HG03442 (cell line): ENCODE results near the gene GLCE.
"Not testable (repeated sequence)": the region's sequence is repeated elsewhere in the genome, so short reads cannot be mapped to it uniquely, and the experiment has no call there.

Experiments used
- ATAC-seq: cut with Tn5 transposase; IDR thresholded peaks from one replicate; pipeline ENCODE4 v1.9.1; 2021; ENCODE audit warnings: mild to moderate bottlenecking, moderate library complexity; ENCODE audit not compliant: unreplicated experiment

The GLCE gene

GRCh38 chr15:69244798-69245197 lies 84.4 kb downstream of the GLCE start:
- ATAC-seq = no peak

- no peak for ATAC-seq
Measured at GRCh38 chr15:69253156-69253555, 92.7 kb downstream of the GLCE start.

GRCh38 chr15:69265347-69265955 lies 105.0 kb downstream of the GLCE start:
- no peak for ATAC-seq

- ATAC-seq = no peak
Measured at GRCh38 chr15:69271217-69271616, 110.8 kb downstream of the GLCE start.

GRCh38 chr15:69272139-69272538 lies 111.7 kb downstream of the GLCE start:
- ATAC-seq = no peak

- no peak for ATAC-seq
Measured at GRCh38 chr15:69272891-69273290, 112.5 kb downstream of the GLCE start.

GRCh38 chr15:69275074-69275670 lies 114.7 kb downstream of the GLCE start:
- no peak for ATAC-seq

GRCh38 chr15:69275933-69276560 lies 115.6 kb downstream of the GLCE start:
- no peak for ATAC-seq

- ATAC-seq = no peak
Measured at GRCh38 chr15:69277316-69277715, 116.9 kb downstream of the GLCE start.

- no peak for ATAC-seq
Measured at GRCh38 chr15:69279636-69280035, 119.2 kb downstream of the GLCE start.

- no peak for ATAC-seq
Measured at GRCh38 chr15:69280783-69281182, 120.3 kb downstream of the GLCE start.

GRCh38 chr15:69282104-69282743 lies 121.8 kb downstream of the GLCE start:
- no peak for ATAC-seq

GRCh38 chr15:69285834-69286233 lies 125.4 kb downstream of the GLCE start:
- ATAC-seq = no peak

GRCh38 chr15:69288011-69288410 lies 127.6 kb downstream of the GLCE start:
- ATAC-seq = no peak

GRCh38 chr15:69288531-69289341 lies 128.3 kb downstream of the GLCE start:
- ATAC-seq = no peak

- ATAC-seq = no peak
Measured at GRCh38 chr15:69289342-69290146, 129.1 kb downstream of the GLCE start.

GRCh38 chr15:69290346-69291164 lies 130.1 kb downstream of the GLCE start:
- no peak for ATAC-seq

GRCh38 chr15:69291651-69292050 lies 131.2 kb downstream of the GLCE start:
- not testable (repeated sequence) for ATAC-seq

- ATAC-seq = no peak
Measured at GRCh38 chr15:69292826-69293420, 132.5 kb downstream of the GLCE start.
